GM18517 (cell line): ENCODE results near the gene OSM.

ENCODE experiments used
- ATAC-seq: cut with Tn5 transposase; IDR thresholded peaks from one replicate; pipeline ENCODE4 v1.9.1; 2021; ENCODE audit warnings: mild to moderate bottlenecking, moderate library complexity; ENCODE audit not compliant: unreplicated experiment

The OSM gene

DNA sequence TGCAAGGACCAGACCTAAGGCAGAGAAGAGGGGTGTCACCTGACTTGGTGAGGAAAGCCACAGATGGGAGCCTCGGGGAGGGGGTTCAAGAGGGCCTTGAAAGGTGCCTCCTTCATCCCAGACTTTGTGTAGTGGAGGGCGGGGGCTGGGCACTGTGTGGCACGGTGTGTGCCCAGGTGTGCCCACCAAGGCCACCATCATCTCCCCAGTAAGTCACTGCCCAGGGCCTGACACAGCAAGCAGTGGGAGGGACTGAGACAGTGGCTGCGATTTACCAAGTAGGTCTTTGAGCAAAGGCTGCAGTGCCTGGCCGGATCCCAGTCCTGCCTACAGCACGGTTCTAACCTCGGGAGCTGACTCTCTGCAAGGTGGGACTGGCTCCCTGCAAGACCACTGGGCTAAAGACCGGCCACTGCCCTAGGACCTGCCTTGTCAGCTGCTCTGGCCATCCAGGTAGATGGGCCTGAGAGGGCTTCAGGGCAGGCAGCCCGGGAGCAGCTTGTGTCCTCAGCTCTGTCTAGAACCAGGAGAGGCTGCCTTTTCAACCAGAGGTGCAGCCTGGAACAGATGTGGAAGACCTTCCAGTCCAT is 1.4 kb downstream of the OSM start:
- no peak for ATAC-seq

DNA sequence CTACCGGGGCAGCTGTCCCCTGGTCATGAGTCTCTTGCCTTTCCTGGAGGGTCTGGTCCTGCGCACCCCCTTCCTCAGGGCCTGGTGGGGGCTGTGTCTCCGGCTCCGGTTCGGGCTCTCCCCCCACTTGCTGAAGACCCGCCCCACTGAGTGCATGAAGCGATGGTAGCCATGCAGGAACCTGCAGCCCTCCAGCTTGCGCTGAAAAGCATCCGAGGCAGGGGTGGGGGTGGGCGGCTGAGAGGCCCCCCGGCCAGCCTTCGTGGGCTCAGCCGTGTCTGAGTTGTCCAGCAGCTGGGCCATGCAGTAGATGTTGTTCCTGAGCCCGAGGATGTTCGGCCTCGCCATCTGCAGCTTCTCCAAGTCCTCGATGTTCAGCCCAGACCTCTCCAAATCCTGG is 2.8 kb downstream of the OSM start:
- ATAC-seq, result no peak

DNA sequence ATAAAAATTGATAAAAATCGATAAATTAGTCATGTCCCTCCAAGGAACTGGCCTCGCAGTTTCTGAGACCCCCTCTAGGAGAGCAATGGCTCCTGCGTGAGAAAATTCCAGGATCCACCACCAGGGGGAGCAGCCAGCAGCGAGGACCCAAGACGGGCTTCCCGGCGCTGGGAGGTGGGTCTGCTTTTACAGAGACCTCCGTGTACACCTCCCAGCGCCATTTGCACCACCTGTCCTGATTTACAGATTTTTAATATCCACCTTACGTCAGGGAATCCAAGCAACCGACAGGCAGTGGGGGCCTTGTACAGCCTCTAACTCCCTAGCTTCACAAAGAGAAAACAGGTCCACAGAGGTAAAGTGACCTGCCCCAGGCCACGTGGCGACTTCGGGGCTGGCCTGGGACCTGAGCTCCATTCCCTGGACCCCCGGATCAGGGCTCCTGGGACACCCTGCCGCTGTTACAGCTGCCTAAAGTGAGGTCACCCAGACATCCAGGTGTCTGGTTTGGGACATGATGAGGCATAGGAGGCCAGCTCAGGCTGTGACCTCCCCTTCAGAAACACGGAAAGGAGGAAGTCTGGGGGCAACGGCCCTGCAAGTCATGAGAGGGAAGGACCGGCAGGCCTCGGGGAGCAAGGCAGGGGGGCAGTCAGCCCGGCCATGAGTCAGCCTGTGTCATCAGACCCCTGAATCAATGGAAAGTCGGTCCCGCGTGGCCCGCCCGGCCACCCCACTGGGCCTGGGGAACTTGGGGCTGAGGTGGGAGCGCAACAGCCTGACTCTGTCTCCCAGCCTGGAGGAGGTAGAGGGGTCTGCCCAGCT is 3.5 kb downstream of the OSM start:
- no peak for ATAC-seq

DNA sequence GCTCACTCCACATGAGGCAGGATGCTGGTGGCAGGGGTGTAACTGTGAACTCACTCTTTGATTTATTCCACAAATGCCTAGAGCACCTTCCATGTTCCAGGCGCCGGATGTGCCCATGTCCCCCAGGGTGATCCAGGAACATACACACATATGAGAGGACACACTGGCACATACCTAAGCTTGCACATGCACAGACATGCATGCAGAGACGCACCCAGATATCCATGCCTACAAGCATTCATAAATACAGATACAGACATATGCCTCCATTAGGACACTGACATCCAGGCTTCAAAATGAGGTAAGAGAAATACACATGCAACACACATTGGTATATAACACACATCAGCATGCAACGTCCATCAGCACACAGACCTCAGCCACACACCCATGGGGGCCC is 4.5 kb downstream of the OSM start:
- no peak for ATAC-seq

DNA sequence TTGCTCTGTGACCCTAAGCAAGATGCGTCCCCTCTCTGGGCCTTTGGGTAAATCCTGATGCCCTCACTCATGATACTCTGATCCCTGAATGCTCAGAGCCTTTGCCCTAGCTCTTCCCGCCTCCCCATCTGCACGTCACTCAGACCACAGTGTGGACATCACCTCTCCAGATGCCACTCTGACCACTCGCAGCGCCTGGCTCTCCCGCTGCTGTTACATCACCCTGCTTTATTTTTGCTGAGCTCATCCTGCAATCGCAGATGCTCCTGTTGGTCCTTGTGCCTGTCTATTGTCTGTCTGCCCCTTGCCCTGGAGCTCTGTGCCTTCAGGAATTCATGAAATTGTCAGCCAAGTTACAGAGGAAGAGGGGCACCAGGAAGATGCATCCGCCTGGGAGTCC is 5.5 kb downstream of the OSM start:
- no peak for ATAC-seq

DNA sequence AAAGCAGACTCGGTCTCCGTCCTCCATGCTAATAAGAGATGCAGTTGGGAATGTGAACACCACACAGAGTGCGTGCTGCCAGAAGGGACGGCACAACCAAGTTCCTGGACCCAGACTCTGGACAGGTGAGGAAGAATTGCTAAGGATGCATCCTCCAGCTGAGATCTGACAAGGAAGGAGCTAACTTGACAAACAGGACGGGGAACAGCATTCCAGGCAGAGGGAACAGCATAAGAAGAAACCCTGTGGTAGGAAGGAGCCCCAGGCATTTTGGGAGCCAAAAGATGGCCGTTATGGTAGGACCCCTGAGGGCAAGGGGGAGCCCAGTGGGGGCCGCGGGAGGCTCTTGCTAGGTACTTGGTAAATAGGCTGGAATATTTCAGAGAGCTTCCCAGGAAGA is 6.0 kb downstream of the OSM start:
- ATAC-seq, result no peak

DNA sequence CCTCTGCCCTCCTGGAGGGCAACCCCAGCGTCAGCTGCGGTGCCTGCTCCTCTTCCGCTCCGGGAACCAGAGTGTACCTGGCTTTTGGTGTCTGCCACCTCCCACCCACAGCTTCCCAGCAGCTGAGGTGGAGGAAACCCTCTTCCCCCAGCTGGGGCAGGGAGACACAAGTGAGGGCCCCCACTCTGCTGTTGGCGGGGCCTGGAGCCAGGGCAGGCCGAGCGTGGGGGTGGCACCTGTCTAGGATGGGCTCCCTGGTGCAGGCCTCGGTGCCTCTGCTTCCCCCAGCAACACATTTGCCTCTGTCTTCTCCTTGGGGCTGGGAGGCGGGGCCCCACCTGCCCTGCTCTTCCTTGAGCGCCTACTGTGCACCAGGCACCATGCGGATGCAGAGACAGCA is 6.4 kb downstream of the OSM start:
- ATAC-seq, result no peak

DNA sequence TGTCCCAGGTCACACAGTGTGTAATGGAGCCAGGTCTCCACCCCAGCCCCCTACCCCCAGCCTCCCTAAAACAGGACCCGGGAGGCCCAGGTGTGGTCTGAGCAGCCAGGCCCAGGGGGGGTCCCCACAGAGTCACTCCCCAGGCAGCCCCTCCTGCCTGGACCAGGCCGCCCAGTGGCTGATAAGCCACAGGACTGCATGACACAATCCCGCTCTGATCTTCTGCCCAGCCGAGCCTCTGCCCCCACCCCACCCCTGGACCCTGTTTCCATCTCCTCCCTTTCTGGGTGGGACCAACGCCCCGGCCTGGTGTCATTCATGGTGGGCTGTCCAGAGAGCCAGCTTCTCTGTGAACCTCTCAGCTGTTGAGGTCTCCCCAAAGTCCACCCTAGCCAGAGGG is 12.3 kb downstream of the OSM start:
- no peak for ATAC-seq

DNA sequence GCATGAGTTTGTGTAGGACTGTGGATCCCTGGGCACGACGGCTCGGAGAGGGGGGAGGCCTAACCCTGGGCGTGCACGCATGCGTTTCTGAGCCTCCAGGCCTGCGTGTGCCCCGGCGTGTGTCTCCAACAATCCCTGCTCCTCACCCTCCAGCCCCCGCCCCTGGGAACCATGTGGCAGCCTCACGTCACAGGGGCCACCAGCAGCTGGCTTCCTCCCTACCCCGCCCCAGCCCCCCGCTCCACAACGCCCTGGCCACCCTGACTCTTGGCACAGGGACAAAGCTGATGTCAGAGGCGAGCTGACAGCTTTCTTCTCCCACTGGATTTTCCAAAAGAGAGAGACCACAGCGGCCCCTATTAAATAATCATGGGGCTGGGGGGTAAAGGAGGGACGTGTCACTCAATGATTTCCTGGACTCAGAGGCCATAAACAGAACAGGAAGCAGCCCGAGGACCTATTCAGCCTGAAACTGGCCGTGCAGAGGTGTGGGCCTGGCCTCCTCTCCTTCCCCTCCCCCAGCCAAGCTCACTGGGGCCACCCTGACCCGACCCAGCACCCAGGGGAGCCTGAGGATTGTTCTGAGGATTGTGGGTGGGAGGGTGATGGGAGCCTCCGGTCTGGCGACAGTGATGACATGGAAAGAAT is 13.3 kb downstream of the OSM start:
- ATAC-seq, result no peak

DNA sequence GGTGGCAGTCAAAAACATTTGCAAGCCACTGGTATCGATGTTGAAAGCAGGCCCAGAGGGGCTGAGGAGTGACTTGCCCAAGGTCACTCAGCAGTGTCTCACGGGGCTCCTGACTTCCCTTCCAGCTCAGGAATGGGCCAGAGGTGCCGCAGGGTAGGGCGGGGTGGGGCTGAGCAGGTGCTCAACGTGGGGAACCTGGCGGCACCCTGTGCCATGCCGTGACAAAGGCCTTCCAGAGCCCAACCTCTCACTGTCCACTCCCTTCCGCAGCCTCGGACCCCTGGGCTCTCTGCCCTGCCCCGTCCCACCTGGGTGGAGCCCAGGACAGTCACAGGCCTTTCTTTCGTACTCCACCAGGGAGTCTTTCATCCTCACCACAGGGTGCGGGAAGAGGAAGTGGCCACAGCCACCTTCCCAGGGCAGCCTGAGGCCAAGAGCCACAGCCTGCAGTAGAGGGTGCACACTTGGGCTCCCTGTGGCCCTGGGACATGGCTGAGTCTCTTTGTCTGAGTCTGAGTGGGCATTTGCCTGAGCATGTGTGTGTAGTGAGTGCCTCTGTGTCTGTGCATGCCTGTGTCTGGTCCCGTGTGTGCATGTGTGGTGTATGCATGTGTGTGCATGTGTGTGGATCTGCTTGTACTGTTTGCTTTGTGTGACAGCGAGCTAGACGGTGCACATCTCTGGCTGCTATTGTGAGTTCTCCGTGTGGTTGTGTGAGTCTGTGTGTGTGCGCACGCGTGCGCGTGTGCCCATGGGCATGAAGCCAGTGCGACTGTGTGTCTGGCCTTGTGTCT is 14.0 kb downstream of the OSM start:
- ATAC-seq, result no peak

DNA sequence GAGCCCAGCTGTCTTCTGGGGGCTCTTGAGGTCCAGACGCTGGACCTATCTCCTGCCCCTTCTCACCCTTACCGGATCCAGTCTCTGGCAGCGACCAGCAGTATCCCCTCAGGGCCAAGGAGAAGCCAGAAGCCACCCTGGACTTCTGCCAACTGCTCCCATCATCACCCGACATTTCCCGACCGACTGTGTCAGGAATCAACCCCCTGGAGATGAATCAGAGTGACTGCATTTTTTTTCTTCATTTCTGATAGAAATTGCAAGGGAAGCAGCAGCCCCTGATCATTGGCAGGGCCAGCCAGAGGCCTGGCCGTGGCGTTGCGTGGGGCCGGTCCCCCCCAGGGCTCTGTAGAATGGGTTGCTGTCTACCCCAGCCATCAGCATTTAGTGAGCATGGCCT is 14.9 kb downstream of the OSM start:
- no peak for ATAC-seq

DNA sequence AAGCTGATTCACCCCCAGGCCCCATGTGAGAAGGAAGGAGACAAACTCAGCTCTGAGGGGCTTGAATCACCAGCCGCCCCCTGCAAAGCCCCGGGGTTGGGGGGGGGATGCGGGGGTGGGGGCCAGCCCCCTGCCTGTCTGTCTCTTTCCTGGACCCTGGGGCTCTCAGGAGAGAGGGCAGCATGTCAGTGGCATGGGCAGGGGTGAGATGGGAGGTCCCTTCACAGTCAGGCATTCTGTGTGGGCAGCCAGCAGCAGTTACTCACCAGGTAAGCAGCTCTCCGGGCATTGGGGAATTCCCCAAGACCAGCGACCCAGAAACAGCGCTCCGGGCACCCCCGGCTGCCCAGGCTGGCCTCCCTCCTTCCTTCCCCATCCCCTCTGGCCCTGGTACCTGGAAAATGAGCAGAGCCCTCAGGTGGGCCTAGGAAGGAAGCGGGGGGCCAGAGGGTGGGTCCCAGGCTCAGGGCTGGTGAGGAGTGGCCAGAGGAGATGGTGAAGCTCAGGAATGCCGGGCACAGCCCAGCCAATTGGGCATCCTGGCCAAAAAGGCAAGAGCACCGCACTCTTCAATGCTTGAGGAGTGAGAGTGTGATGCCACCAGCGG is 15.9 kb downstream of the OSM start:
- no peak for ATAC-seq

DNA sequence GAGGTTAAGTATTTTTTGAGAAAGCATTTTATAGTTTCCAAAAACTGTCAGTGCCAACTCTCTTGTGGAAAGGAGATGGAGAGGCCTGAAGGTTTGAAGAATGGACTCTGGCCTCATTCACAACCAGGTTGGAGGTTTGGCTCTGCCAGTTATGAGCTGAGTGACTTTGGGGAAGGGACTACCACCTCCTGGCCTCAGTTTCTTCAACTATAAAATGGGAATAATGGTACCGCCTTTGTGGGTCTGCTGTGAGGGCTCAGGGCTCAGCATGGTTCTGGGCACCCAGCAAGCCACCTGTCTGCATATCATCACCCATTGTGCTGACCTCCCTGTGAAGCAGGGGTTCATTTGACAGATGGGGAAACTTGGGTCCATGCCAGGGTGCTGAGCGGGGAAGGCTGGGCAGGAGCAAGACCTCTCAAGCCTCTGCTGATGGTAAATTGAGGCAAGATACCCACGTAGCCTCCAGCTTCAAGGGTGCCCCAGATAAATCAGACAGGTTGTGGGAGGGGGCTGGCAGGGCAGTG is 16.5 kb downstream of the OSM start:
- ATAC-seq, result no peak

DNA sequence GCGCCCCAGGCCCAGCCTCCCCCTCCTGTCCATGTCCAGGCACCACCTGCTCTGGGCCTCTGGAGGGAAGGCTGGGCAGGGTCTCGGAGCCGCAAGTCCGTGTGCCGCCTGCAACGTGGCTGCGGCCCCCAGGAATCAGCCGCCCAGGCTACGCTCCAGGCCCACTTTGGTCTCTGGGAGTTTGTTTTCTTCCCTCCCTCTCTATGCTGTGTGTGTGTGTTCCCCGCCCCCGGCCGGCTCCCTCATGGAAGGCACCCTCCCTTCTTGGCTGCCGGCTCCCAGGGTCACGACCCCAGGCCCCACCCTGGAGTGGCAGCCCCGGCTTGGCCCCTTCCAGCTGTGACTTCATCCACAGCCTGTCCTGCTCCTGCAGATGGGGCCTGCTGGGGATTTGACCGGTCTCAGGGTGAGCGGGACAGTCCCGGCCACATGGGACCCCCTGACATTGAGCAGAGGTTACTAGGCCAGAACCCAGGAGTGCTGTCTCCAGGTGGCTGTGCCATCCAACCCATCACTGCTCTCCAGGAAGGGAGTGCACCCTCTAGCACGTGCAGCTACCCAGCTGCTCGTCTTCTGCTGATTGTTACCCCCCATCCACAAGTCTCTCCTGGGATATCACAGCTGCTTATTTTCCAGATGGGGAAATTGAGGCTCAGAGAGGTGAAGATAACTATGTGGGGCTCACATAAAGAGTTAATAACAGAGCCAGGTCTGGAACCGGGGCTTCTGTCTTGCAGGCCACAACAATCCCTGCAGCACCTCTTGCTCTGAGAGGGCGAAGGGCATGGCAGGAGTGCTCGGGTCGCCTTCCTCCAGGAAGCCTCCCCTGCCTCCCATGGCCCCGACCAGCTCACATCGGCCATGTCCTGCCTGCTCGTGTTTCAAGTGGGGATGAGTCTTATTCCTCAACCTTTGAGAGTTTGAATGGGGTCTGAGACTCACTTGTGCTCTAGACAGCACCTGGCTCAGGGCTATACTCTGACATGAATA is 17.3 kb downstream of the OSM start:
- ATAC-seq, result no peak

DNA sequence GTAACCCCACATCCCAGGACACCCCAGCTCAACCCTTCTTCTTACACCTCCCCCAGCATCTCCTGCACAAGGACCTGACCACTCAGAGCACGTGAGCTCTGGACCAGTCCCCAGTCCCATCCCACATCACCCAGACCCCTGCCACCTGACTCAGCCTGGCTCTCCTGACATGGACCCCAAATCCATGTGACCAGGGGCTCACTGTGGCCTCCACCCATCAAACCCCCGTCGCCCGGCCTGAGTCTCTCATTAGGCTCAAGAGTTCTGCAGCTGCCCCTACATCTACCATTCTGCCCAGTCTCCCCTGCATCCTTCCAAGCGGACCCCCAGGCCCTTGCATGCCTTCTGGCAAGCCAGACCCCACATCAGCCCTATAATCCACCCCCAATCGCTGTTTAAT is 18.2 kb downstream of the OSM start:
- no peak for ATAC-seq

DNA sequence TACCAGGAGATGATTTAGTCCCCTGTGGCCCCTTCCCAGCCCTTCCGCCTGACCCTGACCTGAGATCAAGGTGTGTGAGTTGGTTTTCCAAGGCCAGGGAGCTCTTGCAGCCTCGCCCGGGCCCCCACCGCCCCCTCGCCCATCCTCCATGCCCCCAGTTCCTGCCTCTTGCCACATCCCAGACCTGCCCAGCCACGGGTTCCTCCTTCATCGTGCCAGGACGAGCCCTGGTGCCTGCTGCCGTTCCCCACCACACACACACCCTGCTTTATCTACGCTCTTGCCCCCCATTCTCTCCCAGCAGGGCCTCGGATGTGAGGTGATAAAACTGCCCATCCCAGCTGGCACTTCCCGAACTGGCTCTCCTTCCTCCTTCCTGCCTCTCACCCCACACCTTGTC is 18.7 kb downstream of the OSM start:
- no peak for ATAC-seq

DNA sequence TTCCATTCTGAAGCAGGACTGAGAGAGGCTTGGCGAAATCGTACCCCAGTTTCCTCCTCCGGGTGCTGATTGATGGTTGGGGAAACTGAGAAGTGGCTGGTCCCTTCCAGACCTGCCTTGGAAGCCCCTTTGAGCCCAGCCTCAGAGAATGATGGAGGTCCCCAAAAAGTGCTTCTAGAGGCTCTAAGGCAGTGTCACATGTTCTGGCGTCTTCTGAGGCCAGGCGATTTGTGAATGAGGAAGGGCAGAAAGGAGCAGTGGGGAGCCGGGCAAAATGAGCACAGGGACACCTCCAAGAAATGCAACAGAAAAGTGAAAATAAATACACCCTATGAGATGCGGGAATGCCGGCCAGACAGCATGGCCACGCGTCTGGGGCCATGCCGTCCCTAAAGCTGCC is 19.1 kb downstream of the OSM start:
- no peak for ATAC-seq

DNA sequence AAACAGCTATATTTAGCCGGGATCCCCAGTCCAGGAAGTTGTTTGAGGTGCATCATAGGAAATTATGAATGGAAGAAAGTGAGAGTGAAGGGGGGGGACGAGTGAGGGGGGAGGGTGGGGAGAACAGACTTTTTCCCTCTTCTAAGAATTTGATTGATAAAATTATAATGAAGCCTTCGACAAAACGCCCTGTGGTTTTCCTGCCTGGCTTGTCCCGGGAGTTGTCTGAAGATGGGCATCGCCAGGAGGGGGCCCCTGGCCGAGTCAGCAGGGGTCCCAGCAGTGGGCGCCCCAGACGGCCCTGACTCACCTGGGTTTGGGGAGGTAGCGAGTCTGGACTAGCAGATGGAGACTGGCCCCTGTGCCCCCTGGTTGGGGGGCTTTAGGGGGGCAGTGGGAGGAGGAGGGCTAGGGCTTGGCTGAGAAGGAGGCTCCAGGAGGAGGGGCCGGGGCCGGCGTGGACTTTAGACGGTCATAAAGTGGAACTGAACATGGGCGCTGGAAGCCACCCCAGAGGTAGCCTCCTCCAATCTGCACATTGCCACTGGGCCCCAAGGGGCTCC is 19.8 kb downstream of the OSM start:
- no peak for ATAC-seq
